Measurements from ENCODE around the gene ATPAF2.

ATPAF2 gene

GRCh38 chr17:17983376-17983775 lies 55.6 kb downstream of the ATPAF2 start:
- DNase-seq: no peak

- no peak for DNase-seq
Measured at GRCh38 chr17:17982801-17983200, 56.2 kb downstream of the ATPAF2 start.

DNA sequence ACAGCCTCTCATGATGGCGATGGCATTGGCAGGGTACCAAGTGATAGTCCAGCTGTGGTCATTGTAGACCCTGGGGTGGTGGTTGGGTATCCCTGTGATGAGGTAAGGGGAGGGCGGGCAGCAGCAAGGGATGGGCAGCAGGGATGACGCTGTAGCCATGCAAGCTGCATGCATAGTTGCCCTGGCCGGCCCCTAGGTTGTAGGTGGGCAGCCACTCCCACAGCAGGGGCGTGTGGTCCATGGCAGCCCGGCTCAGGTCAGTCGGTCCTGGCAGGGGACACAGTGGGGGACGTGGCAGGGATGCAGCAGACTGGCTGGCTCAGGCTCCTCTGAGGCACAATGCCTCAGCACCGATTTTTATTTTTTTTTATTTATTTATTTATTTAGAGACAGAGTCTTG lies 57.6 kb downstream of the ATPAF2 start:
- DNase-seq: no peak

GRCh38 chr17:17979778-17980177 lies 59.2 kb downstream of the ATPAF2 start:
- DNase-seq: no peak

- DNase-seq: peak; percentile 7 to 11
Measured at GRCh38 chr17:17978481-17979424, 60.2 kb downstream of the ATPAF2 start.

GRCh38 chr17:17976931-17977570 lies 61.9 kb downstream of the ATPAF2 start:
- DNase-seq: no peak

- DNase-seq: peak; percentile 27 to 41
Measured at GRCh38 chr17:17975436-17975835, 63.5 kb downstream of the ATPAF2 start.

DNA sequence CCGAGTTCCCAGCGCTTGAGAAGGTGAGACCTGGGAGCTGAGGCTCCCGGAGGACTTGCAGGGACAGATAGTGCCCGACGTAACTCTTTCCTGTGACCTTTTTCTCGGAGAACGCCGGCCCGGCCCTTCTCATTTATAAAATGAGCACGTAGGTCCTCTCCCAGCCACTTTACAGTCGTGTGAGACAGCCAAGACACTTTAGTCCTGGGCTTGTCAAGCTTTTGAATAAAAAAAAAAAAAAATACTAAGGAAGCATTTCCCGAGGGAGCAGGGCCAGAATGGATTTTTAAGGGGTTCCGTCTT lies 66.1 kb downstream of the ATPAF2 start:
- no peak for DNase-seq

DNA sequence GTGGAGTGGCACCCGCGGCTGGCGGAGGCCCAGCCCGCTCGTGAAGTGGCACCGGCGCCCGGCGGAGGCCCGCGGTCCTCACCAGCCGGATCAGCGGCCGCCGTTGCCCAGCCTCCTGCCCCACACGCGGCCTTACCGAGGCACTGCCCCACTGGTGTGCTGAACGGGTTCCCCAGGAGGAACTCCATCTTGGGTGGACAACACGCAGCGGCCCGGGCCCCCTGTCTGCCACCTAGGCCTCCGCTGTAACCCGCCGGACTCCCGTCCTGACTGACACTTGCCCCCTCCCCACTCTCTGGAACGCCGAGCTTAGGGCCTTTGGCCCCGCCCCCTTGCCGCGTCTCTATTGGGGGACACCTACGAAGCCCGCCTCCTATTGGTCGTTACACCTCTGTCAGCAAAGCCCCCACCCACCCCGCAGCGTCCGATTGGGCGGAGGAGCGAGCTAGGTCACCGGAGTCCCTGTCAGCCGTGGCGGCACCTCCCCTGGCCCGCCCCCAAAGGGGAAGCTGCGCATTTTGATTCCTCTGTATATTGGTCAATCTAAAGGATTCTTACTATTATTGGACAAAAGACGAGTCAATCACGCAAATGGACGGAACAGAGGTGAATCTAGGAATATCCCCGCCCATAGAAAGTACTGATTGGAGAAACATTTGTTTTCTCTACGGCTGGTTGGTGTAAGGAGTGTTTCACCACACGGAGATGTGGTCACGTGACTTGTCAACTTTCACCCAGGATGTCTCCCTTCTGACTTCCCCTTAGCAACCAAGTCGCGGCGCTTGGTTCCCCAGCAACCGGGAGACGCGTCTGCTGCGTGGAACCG lies 66.6 kb downstream of the ATPAF2 start, which contains the start of the genes DRC3 and TOM1L2:
Gene DRC3 (plus strand): TSS at position 737 of the 826 bp plus-strand sequence. CDS start 4,737 bp downstream, outside the sequence.
Gene TOM1L2 (minus strand): TSS at position 275 of the 826 bp plus-strand sequence. CDS start 87 bp downstream, at position 188.
- peak; percentile 94 to 99 for DNase-seq

- no peak for DNase-seq
Measured at GRCh38 chr17:17971431-17972125, 67.4 kb downstream of the ATPAF2 start.

GRCh38 chr17:17970699-17971430 lies 68.1 kb downstream of the ATPAF2 start:
- DNase-seq: no peak

Measured in Kasumi-1 (cell line).